ENCODE data around the gene MED27.

The MED27 gene

GRCh38 chr9:131986576-131986975, 93.1 kb downstream of the MED27 start:
- peak; percentile 16 for DNase-seq (ENCODE audit: low read depth)
- no peak for TF ChIP-seq CTCF (IDR thresholded peaks at IDR 0.05; ENCODE audit: control insufficient read depth, insufficient read depth, low read depth, low read length, missing control alignments)
- no peak overlapping the region for H3K4me3 ChIP-seq (ENCODE audit: control insufficient read depth, low read depth, low read length)

DNA sequence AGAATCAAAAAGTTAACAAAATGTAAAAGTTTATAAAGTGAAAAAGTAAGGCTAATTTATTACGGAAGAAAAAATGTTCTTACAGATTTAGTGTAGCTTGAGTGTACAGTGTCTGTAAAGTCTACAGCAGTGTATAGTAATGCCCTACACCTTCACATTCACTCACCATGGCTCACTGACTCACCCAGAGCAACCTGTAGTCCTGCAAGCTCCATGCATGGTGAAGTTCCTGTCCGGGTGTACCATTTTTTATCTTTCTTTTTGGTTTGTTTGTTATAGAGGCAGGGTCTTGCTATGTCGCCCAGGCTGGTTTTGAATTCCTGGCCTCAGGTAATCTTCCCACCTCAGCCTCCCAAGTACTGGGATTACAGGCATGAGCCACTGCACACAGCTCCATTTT, 93.6 kb downstream of the MED27 start:
- no peak overlapping the region for H3K4me3 ChIP-seq (ENCODE audit: control insufficient read depth, low read depth, low read length)
- TF ChIP-seq CTCF (IDR thresholded peaks at IDR 0.05; ENCODE audit: control insufficient read depth, insufficient read depth, low read depth, low read length, missing control alignments) = no peak
- no peak for DNase-seq (ENCODE audit: low read depth)

GRCh38 chr9:131984564-131984963, 95.1 kb downstream of the MED27 start:
- TF ChIP-seq CTCF (IDR thresholded peaks at IDR 0.05; ENCODE audit: control insufficient read depth, insufficient read depth, low read depth, low read length, missing control alignments) = no peak
- H3K4me3 ChIP-seq (ENCODE audit: control insufficient read depth, low read depth, low read length) = no peak overlapping the region
- no peak for DNase-seq (ENCODE audit: low read depth)

DNA sequence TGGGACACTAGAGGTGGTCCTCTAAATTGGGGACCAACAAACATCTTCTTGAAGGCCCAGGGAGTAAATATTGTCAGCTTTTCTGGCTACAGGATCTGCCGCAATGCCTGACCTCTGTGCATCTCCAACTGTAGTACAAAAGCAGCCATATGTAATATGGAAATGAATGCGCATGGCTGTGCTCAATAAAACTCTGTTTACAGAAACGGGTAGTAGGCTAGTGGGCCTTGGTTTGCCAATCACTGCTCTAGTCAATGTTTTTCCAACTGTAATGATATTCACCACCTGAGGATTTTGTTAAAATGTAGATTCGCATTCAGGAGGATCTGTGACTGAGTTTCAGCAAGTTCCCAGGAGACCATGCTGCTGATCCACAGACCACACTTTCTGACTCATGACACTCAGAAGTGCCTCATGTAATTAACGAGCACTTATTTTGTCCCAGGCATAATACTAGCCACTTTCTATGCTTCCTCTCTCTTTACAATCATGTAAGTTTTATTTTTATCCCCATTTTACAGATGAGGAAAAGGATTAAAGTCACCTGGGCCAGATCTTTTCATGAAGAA, 96.9 kb downstream of the MED27 start:
- TF ChIP-seq CTCF (IDR thresholded peaks at IDR 0.05; ENCODE audit: control insufficient read depth, insufficient read depth, low read depth, low read length, missing control alignments) = no peak
- no peak overlapping the region for H3K4me3 ChIP-seq (ENCODE audit: control insufficient read depth, low read depth, low read length)
- no peak for DNase-seq (ENCODE audit: low read depth)

DNA sequence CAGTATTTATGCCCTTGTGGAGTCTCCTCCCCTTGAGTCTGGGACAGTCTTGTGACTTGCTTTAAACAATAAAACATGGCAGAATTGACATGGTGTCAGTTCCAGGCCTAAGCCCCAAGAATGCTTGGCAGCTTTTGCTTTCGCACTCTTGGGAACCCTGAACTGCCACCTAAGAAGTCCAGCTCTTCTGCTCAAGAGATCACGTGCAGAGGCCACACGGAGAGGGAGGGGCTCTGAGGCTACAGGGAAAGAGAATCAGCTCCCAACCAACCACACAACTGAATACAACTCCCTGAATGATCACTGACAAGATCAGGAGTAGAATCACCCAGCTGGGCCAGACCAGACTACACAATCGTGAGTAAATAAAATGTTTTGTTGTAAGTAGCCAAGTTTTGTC, 97.6 kb downstream of the MED27 start:
- DNase-seq (ENCODE audit: low read depth) = no peak
- TF ChIP-seq CTCF (IDR thresholded peaks at IDR 0.05; ENCODE audit: control insufficient read depth, insufficient read depth, low read depth, low read length, missing control alignments) = no peak
- no peak overlapping the region for H3K4me3 ChIP-seq (ENCODE audit: control insufficient read depth, low read depth, low read length)

DNA sequence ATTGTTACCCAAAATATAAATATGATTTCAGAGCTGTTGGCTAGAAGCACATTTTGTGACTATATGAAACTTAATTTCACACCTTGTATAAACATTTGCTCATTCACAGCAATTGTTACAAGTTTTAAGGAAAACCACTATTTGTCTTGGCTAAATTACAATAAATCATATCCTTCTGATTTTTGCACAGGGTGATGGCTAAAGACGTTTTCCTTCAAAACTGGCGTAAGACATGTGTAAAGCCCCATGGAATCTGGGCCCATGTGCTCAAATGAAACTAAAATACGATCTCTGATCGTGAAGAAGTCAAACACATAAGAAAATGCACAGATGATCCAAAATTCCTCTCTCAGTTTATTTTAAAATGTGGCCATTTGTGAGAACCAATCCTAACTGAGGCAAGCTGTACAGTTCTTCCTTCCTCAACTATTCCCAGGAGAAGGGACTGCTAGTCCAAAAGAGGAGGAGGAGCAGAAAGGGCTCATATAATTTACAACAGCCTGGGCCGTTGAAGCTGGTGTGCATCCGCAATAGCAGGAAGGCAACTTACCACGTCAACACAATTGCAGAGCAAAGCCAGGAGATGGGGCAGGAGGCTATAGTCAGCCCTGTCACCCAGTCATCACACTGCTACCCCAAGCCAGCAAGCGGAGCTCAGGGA, 98.4 kb downstream of the MED27 start:
- no peak overlapping the region for H3K4me3 ChIP-seq (ENCODE audit: control insufficient read depth, low read depth, low read length)
- no peak for TF ChIP-seq CTCF (IDR thresholded peaks at IDR 0.05; ENCODE audit: control insufficient read depth, insufficient read depth, low read depth, low read length, missing control alignments)
- DNase-seq (ENCODE audit: low read depth) = no peak
